HCT116 (cell line): ENCODE results near the gene UBAP2L. TPM values are rescaled to one million over a fixed set of nuclear protein-coding genes. Genes with fewer than 3 reads are reported as not detected.

Experiments
- ATAC-seq: fragments of 200-7000 bp; cut with Tn5 transposase; 2 replicates; pipeline ENCODE4 v1.9.1; 2020; ENCODE audit warnings: mild to moderate bottlenecking, moderate library complexity
- BruUV-seq: library from RNA; stranded (reverse); fragments of 400-500 nt; replicated peaks from 2 replicates; lab custom pipeline; 2021; lab: Mats Ljungman, UMichigan
- CTCF ChIA-PET: fragments of 300-600 bp; sonication (Branson Sonifier 250); formaldehyde crosslinking; loops from one replicate; lab custom pipeline; 2021; ENCODE audit warnings: antibody characterized with exemption; lab: Charles Lee
- POLR2A ChIA-PET: fragments of 300-600, 350-600 bp; sonication (Branson Sonifier 250); formaldehyde crosslinking; loops from one replicate; lab custom pipeline; 2021; ENCODE audit warnings: antibody characterized with exemption; lab: Charles Lee
- RAD21 ChIA-PET, 2 experiments: fragments of 300-600 bp; sonication (Branson Sonifier 250); formaldehyde crosslinking; loops; one replicate each; lab custom pipeline; 2023; ENCODE audit warnings: low total read pairs in 2 of 2; ENCODE audit not compliant: uncharacterized antibody in 2 of 2, unreplicated experiment in 2 of 2, low non-redundant PET in 1 of 2; lab: Charles Lee
- DNase-seq: peaks from one replicate; pipeline ENCODE4 v3.0.0-alpha.2; 2010; ENCODE audit warnings: low read depth, low spot score
- H2AFZ ChIP-seq: fragments of 200-600 bp; shearing (Covaris generic), sonication (generic); 2 replicates; pipeline ENCODE4 v1.6.1; 2017; ENCODE audit warnings: low read depth, mixed run types, mixed read lengths, antibody characterized with exemption, low read length; ENCODE audit not compliant: poor library complexity, severe bottlenecking
- H3K27ac ChIP-seq: 2 replicates; pipeline ENCODE4 v1.5.1; 2012; ENCODE audit warnings: low read depth, low read length
- H3K27me3 ChIP-seq: fragments of 200-600 bp; sonication (generic); 2 replicates; pipeline ENCODE4 v1.6.1; 2016; ENCODE audit warnings: mixed run types, low read length, mixed read lengths; ENCODE audit not compliant: insufficient read depth
- H3K36me3 ChIP-seq, 2 experiments: fragments of 200-500 bp in 1 of 2; fragments of 200-600 bp in 1 of 2; sonication (Bioruptor generic) in 1 of 2; sonication (generic) in 1 of 2; 2 replicates each; pipeline versions ENCODE4 v1.5.1 to v1.6.1; 2014 to 2016; ENCODE audit warnings: low read length in 2 of 2, inconsistent platforms in 1 of 2, mixed read lengths in 1 of 2, mixed run types in 1 of 2; ENCODE audit not compliant: insufficient read depth in 2 of 2, control insufficient read depth in 1 of 2
- H3K4me1 ChIP-seq, 2 experiments: fragments of 200-600 bp in 1 of 2; sonication (generic) in 1 of 2; 2 replicates each; pipeline versions ENCODE4 v1.5.1 to v1.6.1; 2012 to 2017; ENCODE audit warnings: low read length in 2 of 2, inconsistent platforms in 1 of 2, mild to moderate bottlenecking in 1 of 2, mixed read lengths in 1 of 2, mixed run types in 1 of 2, moderate library complexity in 1 of 2; ENCODE audit not compliant: insufficient read depth in 2 of 2, control insufficient read depth in 1 of 2
- H3K4me2 ChIP-seq: fragments of 200-600 bp; sonication (generic); 2 replicates; pipeline ENCODE4 v1.6.1; 2017; ENCODE audit warnings: mixed run types, low read length, mixed read lengths
- H3K4me3 ChIP-seq, 2 experiments: fragments of 200-600 bp in 1 of 2; sonication (generic) in 1 of 2; replicated peaks in 1 of 2; 2 replicates each; pipeline ENCODE4 v1.5.1; 2011 to 2016; ENCODE audit warnings: low read length in 2 of 2, control low read depth in 1 of 2, low read depth in 1 of 2, mild to moderate bottlenecking in 1 of 2, mixed read lengths in 1 of 2, mixed run types in 1 of 2
- H3K79me2 ChIP-seq: fragments of 200-600 bp; sonication (generic); 2 replicates; pipeline ENCODE4 v1.6.1; 2017; ENCODE audit warnings: mild to moderate bottlenecking, mixed run types, low read length, moderate library complexity, mixed read lengths; ENCODE audit not compliant: insufficient read depth
- H3K9ac ChIP-seq: fragments of 200-600 bp; sonication (generic); 2 replicates; pipeline ENCODE4 v1.6.1; 2016; ENCODE audit warnings: low read length, mixed read lengths
- H3K9me2 ChIP-seq: fragments of 200-600 bp; sonication (generic), shearing (Covaris generic); 2 replicates; pipeline ENCODE4 v1.6.1; 2017; ENCODE audit warnings: mixed run types, mild to moderate bottlenecking, moderate library complexity; ENCODE audit not compliant: insufficient read depth
- H3K9me3 ChIP-seq, 2 experiments: fragments of 200-500 bp in 1 of 2; fragments of 200-600 bp in 1 of 2; sonication (Bioruptor generic) in 1 of 2; sonication (generic) in 1 of 2; 2 replicates each; pipeline ENCODE4 v1.6.1; 2014 to 2017; ENCODE audit warnings: low read length in 2 of 2, mixed read lengths in 2 of 2, inconsistent platforms in 1 of 2, low read depth in 1 of 2, mild to moderate bottlenecking in 1 of 2, mixed run types in 1 of 2, moderate library complexity in 1 of 2; ENCODE audit not compliant: control insufficient read depth in 1 of 2, insufficient read depth in 1 of 2
- H4K20me1 ChIP-seq: fragments of 200-600 bp; sonication (generic), shearing (Covaris generic); 2 replicates; pipeline ENCODE4 v1.6.1; 2017; ENCODE audit warnings: mixed run types, mild to moderate bottlenecking, moderate library complexity; ENCODE audit not compliant: insufficient read depth
- ATF3 ChIP-seq: IDR thresholded peaks from 2 replicates; pipeline ENCODE4 v1.6.1; 2012
- CBX3 ChIP-seq: IDR thresholded peaks from 2 replicates; pipeline ENCODE4 v1.6.1; 2012; ENCODE audit warnings: low read depth
- CEBPB ChIP-seq: IDR thresholded peaks from 2 replicates; pipeline ENCODE4 v1.6.1; 2012; ENCODE audit warnings: low read depth
- EGR1 ChIP-seq: IDR thresholded peaks from 2 replicates; pipeline ENCODE4 v1.6.1; 2012; ENCODE audit warnings: low read depth
- ELF1 ChIP-seq: IDR thresholded peaks from 2 replicates; pipeline ENCODE4 v1.6.1; 2012; ENCODE audit warnings: low read depth, borderline replicate concordance
- EZH2 ChIP-seq: fragments of 200-600 bp; sonication (generic); IDR thresholded peaks from 2 replicates; pipeline ENCODE4 v1.6.1; 2017; ENCODE audit warnings: antibody characterized with exemption, mixed run types
- EZH2phosphoT487 ChIP-seq: fragments of 200-600 bp; IDR thresholded peaks from 2 replicates; pipeline ENCODE4 v1.6.1; 2018; ENCODE audit warnings: antibody characterized with exemption, borderline replicate concordance
- FOSL1 ChIP-seq: IDR thresholded peaks from 2 replicates; pipeline ENCODE4 v1.6.1; 2012; ENCODE audit warnings: low read depth
- JUND ChIP-seq: IDR thresholded peaks from 2 replicates; pipeline ENCODE4 v1.6.1; 2012
- MAX ChIP-seq: IDR thresholded peaks from 2 replicates; pipeline ENCODE4 v1.6.1; 2012
- POLR2A ChIP-seq: IDR thresholded peaks from 2 replicates; pipeline ENCODE4 v1.7.0; 2011; ENCODE audit warnings: borderline replicate concordance; ENCODE audit not compliant: insufficient read depth, insufficient read length; ENCODE audit errors: extremely low read depth
- REST ChIP-seq: IDR thresholded peaks from 2 replicates; pipeline ENCODE4 v1.6.1; 2012; ENCODE audit warnings: low read depth
- SIN3A ChIP-seq: IDR thresholded peaks from 2 replicates; pipeline ENCODE4 v1.6.1; 2012; ENCODE audit warnings: low read depth
- SP1 ChIP-seq: IDR thresholded peaks from 2 replicates; pipeline ENCODE4 v1.6.1; 2012; ENCODE audit warnings: low read depth
- SRF ChIP-seq: IDR thresholded peaks from 2 replicates; pipeline ENCODE4 v1.6.1; 2012; ENCODE audit warnings: low read depth
- TCF7L2 ChIP-seq: IDR thresholded peaks from 2 replicates; pipeline ENCODE4 v1.7.0; 2011; ENCODE audit warnings: borderline replicate concordance, inconsistent platforms; ENCODE audit not compliant: insufficient read depth, insufficient read length; ENCODE audit errors: extremely low read depth
- YY1 ChIP-seq: IDR thresholded peaks from 2 replicates; pipeline ENCODE4 v1.6.1; 2011; ENCODE audit warnings: low read length, low read depth, moderate library complexity, mild to moderate bottlenecking; ENCODE audit not compliant: insufficient replicate concordance; ENCODE audit errors: extremely low read depth
- ZBTB33 ChIP-seq: IDR thresholded peaks from 2 replicates; pipeline ENCODE4 v1.6.1; 2011; ENCODE audit warnings: mild to moderate bottlenecking, low read length, moderate library complexity; ENCODE audit not compliant: insufficient replicate concordance; ENCODE audit errors: extremely low read depth
- ZNF274 ChIP-seq: fragments of 200-500 bp; sonication (Bioruptor generic); IDR thresholded peaks from 2 replicates; pipeline ENCODE4 v1.6.1; 2014; ENCODE audit warnings: mild to moderate bottlenecking, low read depth, low read length, inconsistent platforms
- intact Hi-C: fragments of 100-400 bp; cut with micrococcal nuclease; formaldehyde crosslinking; loops from 2 replicates; pipeline ENCODE4 v1.10.0; 2022
- total RNA-seq: library from RNA; stranded (reverse); gene quantifications from one replicate; pipeline ENCODE4 v1.2.1, GENCODE V29; 2021; ENCODE audit not compliant: unreplicated experiment

The UBAP2L gene
- total RNA-seq, 1 experiment from 2014 or later, result 189 TPM

- peak; percentile 74 for TF ChIP-seq ZBTB33
- no peak for TF ChIP-seq REST
- no peak for TF ChIP-seq ATF3
- TF ChIP-seq EGR1, result peak; percentile 62
- TF ChIP-seq FOSL1, result no peak
Observed at GRCh38 chr1:154220071-154220969, at the start of gene UBAP2L (continued).

GRCh38 chr1:154171223-154171583, 49.6 kb upstream of the UBAP2L start:
- peaks cover 66 to 83% of the 10 kb centered on the region in 2 experiments for H3K36me3 ChIP-seq
- peaks cover 18% of the 10 kb centered on the region; the same call in 1 of the 2 replicates for H4K20me1 ChIP-seq
- ChIA-PET CTCF (no interaction called here), POLR2A (no interaction called here), RAD21 (no interaction called here)
- H3K9me3 ChIP-seq, result no peaks in the 10 kb centered on the region
- no peak overlapping the region for H3K27ac ChIP-seq
- ATAC-seq, result no peak
- no peak for DNase-seq
- H3K79me2 ChIP-seq, result peaks cover 90% of the 10 kb centered on the region
- no peaks in the 10 kb centered on the region for H3K27me3 ChIP-seq
- intact Hi-C loops, result no loop called here
- no peak overlapping the region for H3K4me2 ChIP-seq
- no peak overlapping the region for H3K9ac ChIP-seq
- no peaks in the 10 kb centered on the region for H3K9me2 ChIP-seq
- no TSS peak for BruUV-seq
- no peak overlapping the region for H2AFZ ChIP-seq
- H3K4me3 ChIP-seq, result no peak overlapping the region
- no peaks in the 10 kb centered on the region for H3K4me1 ChIP-seq
- TF ChIP-seq SRF (no peak), SP1 (no peak), ZNF274 (no peak), JUND (no peak), POLR2A (no peak), EZH2phosphoT487 (no peak), TCF7L2 (no peak), CEBPB (no peak), FOSL1 (no peak), SIN3A (no peak), ATF3 (no peak), YY1 (no peak), ELF1 (no peak), MAX (no peak), EZH2 (no peak), CBX3 (no peak)
